Glutamatergic neuron (in vitro differentiated cells): Measurements from ENCODE around the gene BANF2. TPM values are rescaled to one million over a fixed set of nuclear protein-coding genes. Genes with fewer than 3 reads are reported as not detected.

ENCODE experiments used
- DNase-seq: peaks from one replicate; pipeline ENCODE4 v3.0.0; 2022
- H3K27ac Mint-ChIP-seq: one replicate; pipeline ENCODE4 v1.8.0; 2020; ENCODE audit warnings: mild to moderate bottlenecking, mixed read lengths, inconsistent platforms; ENCODE audit not compliant: unreplicated experiment
- H3K27me3 Mint-ChIP-seq: one replicate; pipeline ENCODE4 v1.8.0; 2020; ENCODE audit warnings: mild to moderate bottlenecking, moderate library complexity, mixed read lengths, inconsistent platforms; ENCODE audit not compliant: unreplicated experiment
- H3K36me3 Mint-ChIP-seq: one replicate; pipeline ENCODE4 v1.8.0; 2020; ENCODE audit warnings: mild to moderate bottlenecking, mixed read lengths, inconsistent platforms; ENCODE audit not compliant: unreplicated experiment
- H3K4me1 Mint-ChIP-seq: one replicate; pipeline ENCODE4 v1.8.0; 2020; ENCODE audit warnings: mild to moderate bottlenecking, low read depth, mixed read lengths, inconsistent platforms; ENCODE audit not compliant: unreplicated experiment
- H3K4me3 Mint-ChIP-seq: one replicate; pipeline ENCODE4 v1.8.0; 2020; ENCODE audit warnings: mild to moderate bottlenecking, mixed read lengths, inconsistent platforms; ENCODE audit not compliant: unreplicated experiment
- H3K9me3 Mint-ChIP-seq: one replicate; pipeline ENCODE4 v1.8.0; 2020; ENCODE audit warnings: mild to moderate bottlenecking, moderate library complexity, mixed read lengths, inconsistent platforms; ENCODE audit not compliant: unreplicated experiment
- total RNA-seq: library from RNA; stranded (reverse); fragmentation: NEBNext Ultra II Directional; extraction: Animal tissue kit (Norgen Biotek cat#: 25700); gene quantifications from one replicate; pipeline ENCODE4 v1.2.1, GENCODE V29; 2021; ENCODE audit not compliant: unreplicated experiment
- TF ChIP-seq, protein P1 (sequence below): fragments of 200-600 bp; sonication (generic); IDR thresholded peaks from one replicate; pipeline ENCODE4 v1.5.0; 2021; ENCODE audit not compliant: partially characterized antibody, unreplicated experiment

Gene BANF2
- total RNA-seq, 1 donor from 2014 or later: not detected

DNA sequence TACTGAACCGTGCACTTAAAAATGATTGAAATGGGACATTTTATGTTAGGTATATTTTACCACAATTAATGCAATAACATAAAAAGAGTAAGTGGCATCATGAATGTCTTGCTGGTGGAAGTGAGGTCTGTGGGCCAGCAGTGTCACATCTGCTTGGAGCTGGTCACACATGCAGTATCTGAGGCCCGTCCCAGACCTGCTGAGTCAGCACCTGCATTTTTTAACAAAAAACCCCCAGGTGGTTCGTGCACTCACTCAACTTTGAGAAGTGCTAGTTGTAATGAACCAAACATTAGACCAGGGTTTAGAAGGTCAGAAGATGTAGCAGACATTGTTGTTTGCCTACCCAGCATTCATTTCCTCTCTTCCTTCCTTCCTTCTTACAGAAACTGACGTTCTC lies 21.0 kb downstream of the BANF2 start:
- H3K4me1 Mint-ChIP-seq: peaks cover 2% of the 10 kb centered on the region
- TF ChIP-seq, protein P1, sequence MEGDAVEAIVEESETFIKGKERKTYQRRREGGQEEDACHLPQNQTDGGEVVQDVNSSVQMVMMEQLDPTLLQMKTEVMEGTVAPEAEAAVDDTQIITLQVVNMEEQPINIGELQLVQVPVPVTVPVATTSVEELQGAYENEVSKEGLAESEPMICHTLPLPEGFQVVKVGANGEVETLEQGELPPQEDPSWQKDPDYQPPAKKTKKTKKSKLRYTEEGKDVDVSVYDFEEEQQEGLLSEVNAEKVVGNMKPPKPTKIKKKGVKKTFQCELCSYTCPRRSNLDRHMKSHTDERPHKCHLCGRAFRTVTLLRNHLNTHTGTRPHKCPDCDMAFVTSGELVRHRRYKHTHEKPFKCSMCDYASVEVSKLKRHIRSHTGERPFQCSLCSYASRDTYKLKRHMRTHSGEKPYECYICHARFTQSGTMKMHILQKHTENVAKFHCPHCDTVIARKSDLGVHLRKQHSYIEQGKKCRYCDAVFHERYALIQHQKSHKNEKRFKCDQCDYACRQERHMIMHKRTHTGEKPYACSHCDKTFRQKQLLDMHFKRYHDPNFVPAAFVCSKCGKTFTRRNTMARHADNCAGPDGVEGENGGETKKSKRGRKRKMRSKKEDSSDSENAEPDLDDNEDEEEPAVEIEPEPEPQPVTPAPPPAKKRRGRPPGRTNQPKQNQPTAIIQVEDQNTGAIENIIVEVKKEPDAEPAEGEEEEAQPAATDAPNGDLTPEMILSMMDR: no peak

DNA sequence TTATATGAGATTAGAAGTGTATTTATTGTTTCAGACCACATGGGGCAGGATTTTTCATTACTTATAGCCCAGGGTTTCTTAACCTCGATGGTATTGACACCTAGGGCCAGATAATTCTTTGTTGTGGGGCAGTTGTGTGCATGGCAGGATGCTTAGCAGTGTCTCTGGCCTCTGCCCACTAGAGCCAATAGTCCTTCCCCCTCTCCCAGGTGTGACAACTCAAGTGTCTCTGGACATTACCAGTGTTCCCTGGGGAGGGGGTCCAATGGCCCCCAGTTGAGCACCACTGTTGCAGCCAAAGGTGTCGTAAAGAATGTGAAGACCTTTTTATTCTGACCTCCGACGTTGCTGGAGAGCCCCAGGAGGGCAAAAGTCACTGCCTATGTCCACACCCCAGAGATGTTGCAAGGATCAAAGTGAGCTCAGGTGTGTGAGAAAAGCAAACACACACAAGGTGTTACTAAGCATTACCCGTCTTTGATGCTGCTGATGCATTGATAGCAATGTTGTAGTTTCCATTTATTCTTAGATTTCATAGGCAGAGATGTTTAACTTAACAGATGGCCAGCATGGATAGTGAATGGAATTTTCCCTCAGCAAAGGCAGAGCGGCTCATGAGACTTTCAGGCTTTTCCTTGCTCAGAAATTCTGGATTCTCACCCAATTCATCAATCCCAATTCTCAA lies 22.2 kb downstream of the BANF2 start:
- H3K36me3 Mint-ChIP-seq: peaks cover 4% of the 10 kb centered on the region
- TF ChIP-seq, protein P1: no peak
- no peak for DNase-seq
- no peaks in the 10 kb centered on the region for H3K27me3 Mint-ChIP-seq
- no peaks in the 10 kb centered on the region for H3K9me3 Mint-ChIP-seq
- peaks cover 2% of the 10 kb centered on the region for H3K4me1 Mint-ChIP-seq
- no peak overlapping the region for H3K4me3 Mint-ChIP-seq
- no peak overlapping the region for H3K27ac Mint-ChIP-seq

More for the DNA sequence above, 21.0 kb downstream of the BANF2 start:
- Mint-ChIP-seq H3K27me3 (no peaks in the 10 kb centered on the region), H3K9me3 (no peaks in the 10 kb centered on the region), H3K4me3 (no peak overlapping the region), H3K36me3 (peaks cover 4% of the 10 kb centered on the region), H3K27ac (no peak overlapping the region)
- DNase-seq: no peak

DNA sequence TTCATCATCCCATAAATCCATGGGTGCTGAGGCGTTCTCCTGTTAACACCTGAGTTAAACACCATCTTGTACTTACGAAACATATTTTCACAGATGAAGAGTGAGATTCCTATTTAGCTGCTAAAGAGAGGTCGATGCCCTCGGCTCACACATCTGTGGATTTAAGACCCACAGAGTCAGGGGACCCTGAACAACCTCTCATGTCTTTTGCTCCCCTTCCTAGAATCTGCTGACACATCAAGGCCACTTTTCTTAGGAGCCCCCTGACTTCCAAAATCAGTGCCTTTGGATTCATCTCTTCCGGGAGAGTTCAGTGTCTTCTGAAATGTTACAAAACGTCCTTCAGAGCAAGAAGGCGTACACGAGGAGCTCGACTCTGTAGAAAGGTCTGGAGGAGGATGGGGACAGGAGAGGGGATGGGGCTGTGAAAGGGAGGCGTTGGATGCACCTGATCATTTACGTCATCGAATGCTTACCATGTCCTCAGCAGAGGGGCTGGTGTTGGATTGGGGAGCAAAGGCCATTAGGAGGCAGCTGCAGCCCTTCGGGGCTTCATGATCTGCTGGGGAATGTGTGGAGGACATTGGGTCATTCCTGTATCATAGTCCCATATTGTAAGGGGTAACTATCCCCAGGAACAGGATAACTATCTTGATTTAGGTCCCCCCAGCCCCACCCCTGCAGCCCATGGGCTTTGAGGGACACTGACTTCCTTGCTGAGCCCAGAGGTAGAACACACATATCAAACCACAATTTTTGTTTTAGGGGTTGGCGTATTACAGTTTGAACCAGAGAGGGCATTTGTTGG lies 22.9 kb downstream of the BANF2 start:
- Mint-ChIP-seq H3K36me3 (peaks cover 4% of the 10 kb centered on the region), H3K4me3 (no peak overlapping the region), H3K4me1 (peaks cover 2% of the 10 kb centered on the region), H3K27ac (no peak overlapping the region), H3K27me3 (no peaks in the 10 kb centered on the region), H3K9me3 (no peaks in the 10 kb centered on the region)
- no peak for DNase-seq
- TF ChIP-seq, protein P1: no peak

DNA sequence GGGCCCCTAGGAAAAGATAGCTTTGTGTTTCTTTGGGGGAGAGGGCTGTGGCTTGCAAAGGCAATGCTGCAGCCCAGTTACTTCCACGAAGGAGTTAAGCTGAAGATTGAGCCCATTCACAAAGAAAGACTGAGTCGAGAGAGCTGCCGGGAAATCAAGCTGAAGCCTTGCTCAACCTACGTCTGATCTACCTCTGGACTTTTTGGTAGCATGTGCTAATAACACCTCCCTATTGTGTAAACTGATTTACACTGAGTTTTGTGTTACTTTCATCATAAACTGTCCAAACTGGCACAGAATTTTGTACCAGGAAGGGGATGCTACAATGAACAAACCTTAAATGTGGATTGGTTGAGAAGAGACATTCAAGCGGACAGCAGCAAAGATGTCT lies 23.5 kb downstream of the BANF2 start:
- Mint-ChIP-seq H3K4me1 (peaks cover 2% of the 10 kb centered on the region), H3K36me3 (peaks cover 4% of the 10 kb centered on the region), H3K9me3 (no peaks in the 10 kb centered on the region), H3K27me3 (no peaks in the 10 kb centered on the region), H3K4me3 (no peak overlapping the region), H3K27ac (no peak overlapping the region)
- DNase-seq: no peak
- TF ChIP-seq, protein P1: no peak

DNA sequence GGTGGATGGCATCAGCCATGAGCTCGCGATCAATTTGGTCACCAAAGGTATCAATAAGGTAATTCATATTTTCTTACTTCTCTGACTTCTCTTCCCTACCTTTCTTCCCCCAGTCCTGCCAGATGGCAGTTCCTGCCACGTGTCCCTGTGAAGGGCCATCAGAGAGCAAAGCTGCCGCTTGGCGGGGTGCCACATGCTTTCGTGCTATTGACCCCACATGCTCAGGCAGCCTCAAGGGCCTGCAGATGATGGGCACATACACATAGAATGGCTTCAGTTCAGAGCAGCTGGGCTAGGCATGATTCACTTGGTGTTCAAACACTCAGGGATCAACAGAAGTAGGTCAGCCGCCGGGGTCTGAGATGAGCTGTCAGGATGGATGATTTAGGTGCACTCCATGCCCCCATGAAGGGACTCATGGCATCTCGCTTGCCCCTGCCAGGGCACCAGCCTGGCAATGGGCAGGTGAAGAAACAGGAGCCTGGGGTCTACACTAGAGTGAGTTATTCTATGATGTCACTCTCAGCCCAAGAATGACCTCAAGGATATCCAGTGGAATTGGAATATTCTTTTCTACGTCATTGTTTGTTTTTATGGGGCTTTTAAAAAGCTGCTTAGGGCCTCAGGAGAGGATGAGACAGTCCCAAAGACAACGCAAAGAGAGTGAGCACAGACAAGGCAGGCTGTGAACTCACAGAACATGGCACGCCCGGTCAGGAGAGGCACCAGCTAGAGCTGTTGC lies 25.5 kb downstream of the BANF2 start:
- Mint-ChIP-seq H3K9me3 (no peaks in the 10 kb centered on the region), H3K27me3 (no peaks in the 10 kb centered on the region), H3K36me3 (peaks cover 4% of the 10 kb centered on the region), H3K4me1 (peaks cover 2% of the 10 kb centered on the region), H3K4me3 (no peak overlapping the region), H3K27ac (no peak overlapping the region)
- DNase-seq: no peak
- TF ChIP-seq, protein P1: no peak
